Measurements from ENCODE around the gene RNF11.

The RNF11 gene

GRCh38 chr1:51297401-51298321, 61.6 kb downstream of the RNF11 start:
- no peak for DNase-seq

GRCh38 chr1:51298322-51298705, 62.2 kb downstream of the RNF11 start:
- no peak for DNase-seq

GRCh38 chr1:51299185-51299885, 63.3 kb downstream of the RNF11 start:
- DNase-seq = no peak

DNA sequence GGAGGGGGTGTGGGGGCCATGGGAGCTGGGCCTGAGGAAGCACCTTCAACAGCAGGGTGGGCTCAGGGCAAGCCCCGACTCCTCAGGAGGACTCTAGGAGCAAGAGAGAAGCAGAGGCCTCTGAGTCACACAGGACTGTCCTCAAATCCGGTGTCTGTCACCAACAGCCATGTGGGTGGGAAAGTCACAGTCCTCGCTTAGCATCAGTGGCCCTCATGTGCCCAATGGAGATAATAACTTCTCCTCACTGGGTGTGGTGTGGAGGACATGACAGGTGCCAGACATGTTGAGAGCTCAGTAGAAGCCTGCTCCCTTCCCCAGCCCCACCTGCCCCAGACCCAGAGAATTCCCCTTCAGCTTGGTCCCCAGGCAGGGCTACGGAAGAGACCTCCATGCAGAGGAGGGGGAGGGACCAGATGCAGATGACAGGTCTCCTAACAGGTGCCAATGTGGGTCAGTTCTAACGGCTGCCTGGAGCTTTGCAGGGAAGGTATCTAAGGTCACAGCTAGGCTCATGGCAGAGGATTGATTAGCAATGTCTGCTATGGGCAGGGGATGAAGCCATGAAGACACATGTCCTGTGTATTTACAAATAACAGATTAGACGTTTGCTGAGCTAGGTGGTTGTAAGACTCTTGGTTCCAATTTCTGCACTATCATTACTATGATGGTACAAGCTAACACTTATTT, 64.1 kb downstream of the RNF11 start:
- no peak for DNase-seq

GRCh38 chr1:51301152-51301843, 65.2 kb downstream of the RNF11 start:
- DNase-seq = no peak

DNA sequence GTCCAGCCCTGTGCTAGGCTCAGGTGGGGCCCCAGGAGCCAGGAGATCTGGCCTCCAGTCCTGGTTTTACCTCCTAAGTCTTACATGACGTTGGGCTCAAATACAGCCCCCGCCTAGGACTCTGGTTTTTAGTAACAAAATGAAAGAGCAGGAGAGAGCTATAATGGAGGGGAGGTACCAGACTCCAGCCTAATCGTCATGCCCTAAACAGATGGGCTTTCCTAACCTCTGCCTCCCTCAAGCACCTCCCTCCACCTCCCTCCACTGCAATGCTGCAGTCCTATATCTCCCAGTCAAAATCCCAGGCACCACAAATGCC, 65.7 kb downstream of the RNF11 start:
- DNase-seq = no peak

- DNase-seq = no peak
Measured at GRCh38 chr1:51302270-51302669, 66.2 kb downstream of the RNF11 start.

GRCh38 chr1:51302746-51303145, 66.7 kb downstream of the RNF11 start:
- DNase-seq = no peak

DNA sequence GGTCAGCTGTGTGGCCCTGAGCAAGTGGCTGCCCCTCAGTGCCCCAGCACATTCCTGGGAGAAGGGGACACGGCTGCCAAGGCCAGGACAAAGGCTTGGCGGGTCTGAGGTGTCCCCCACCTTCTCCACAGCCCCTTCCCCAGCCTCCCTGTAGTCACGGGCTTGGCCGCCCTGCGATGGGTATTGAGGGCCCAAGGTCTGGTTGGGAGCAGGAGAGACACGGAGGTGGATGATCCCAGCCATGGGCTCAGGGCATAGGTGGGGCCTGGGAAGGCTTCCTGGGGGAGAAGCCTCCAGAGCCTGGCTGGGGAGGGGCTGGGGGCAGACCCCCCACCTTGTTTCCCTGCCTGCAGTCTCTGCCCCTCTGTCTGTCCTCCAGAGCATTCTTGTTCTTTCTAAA, 67.2 kb downstream of the RNF11 start:
- DNase-seq = no peak

DNA sequence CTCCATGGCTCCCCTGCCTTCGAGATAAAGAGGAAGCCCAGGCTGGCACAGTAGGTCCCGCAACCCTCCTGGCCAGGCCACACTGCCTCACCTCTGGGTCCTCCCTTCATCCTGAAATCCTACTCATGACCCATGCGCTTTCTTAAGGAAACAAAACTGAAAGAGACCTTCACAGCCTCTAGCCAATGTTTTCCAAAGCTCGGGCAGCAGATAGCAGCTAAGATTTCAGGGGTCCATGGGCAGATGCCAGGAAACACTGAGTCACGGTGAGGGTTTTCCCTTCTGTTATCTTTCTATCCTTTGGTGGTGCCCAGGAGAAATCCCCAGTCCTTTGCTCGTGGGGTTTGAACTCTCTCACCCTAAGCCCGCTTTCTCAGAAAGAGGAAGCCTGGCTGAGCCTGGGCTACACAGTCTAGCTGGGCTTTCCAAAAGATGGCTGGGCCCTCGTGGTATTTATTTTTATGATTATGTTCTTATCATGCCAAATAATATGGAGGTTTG, 67.7 kb downstream of the RNF11 start:
- DNase-seq = peak in 1 of 2 donors; percentile 40

GRCh38 chr1:51304360-51304759, 68.3 kb downstream of the RNF11 start:
- DNase-seq = no peak

- no peak for DNase-seq
Measured at GRCh38 chr1:51305371-51305823, 69.3 kb downstream of the RNF11 start.

DNA sequence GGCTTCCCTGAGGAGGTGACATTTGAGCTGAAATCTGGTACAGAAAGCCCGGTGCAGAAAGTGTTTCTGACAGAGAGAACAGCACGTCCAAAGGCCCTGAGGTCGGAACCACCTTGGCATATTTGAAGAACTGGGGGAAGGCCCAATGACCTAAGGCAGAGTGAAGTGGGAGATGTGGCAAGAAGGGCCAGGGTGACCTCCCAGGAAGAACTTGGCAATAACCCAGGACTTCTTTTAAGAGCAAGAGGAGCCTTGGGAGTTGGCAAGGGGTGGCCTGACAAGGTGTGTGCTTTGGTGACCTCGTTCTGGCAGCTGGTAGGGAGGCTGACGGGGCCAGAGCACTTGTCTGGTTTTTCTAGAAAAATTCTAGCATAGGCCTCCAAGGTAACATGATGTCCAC, 70.9 kb downstream of the RNF11 start:
- DNase-seq = no peak

GRCh38 chr1:51308636-51309035, 72.6 kb downstream of the RNF11 start:
- DNase-seq = no peak

- no peak for DNase-seq
Measured at GRCh38 chr1:51309291-51309690, 73.2 kb downstream of the RNF11 start.

DNA sequence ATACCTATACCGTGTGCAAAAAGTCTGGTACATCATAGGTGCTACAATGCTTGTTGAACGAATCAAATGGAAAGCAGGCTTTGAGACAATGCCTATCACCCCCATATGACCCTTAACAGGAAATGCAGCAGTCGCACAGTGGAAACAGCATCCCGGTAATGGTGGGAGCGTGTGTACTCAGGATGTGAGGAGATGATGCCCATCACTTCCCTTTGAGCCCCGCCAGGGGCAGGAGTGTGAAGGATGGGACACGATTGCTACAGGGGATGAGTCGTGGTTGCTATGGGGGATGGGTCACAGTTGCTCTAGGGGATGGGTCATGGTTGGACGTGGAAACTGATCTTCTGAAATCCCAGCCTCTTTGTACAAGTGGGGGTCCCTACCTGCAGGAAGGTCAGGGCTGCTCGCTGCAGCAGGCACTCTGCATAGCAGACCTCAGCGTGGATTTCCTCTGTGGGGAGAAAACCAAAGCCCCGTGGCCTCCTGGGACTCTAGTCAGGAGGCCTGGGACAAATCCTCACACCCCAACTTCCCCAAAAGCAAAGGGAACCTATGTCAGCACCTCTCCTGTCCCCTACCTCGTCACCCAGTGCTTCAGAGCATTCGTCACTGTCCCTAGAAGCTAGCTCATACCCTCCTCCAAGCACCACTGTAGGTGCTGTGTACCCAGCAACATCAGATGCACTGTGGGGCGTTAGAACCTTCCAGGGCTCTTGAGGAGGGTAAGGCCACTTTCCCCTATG, 75.0 kb downstream of the RNF11 start:
- no peak for DNase-seq

- DNase-seq = no peak
Measured at GRCh38 chr1:51311826-51312225, 75.8 kb downstream of the RNF11 start.

GRCh38 chr1:51312718-51313117, 76.6 kb downstream of the RNF11 start:
- DNase-seq = no peak

DNA sequence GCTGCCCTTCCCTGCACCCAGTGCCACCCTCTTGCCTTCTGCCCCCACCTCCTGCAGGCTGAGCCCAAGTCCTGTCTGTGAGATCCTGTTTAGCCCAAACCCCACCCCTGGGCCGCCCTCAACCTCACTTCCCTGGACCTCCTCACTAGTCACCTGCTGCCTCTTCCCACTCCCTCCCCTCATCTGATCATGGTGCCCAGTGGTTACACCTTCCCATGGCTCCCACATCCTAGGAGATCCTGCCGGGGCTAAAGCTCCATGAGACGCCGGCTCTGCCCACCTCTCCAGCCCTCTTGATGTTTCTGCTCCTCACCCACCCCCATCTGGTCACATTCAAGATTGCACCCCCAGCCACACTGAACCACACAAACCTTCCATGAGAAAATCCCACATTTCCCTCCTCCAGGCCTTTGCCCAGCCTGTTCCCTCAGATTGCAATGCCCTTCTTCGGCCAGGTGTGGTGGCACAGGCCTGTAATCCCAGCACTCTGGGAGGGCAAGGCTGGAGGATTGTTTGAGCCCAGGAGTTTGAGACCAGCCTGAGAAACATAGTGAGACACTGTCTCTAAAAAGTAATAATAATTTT, 77.3 kb downstream of the RNF11 start:
- DNase-seq = no peak

- no peak for DNase-seq
Measured at GRCh38 chr1:51313961-51314777, 78.1 kb downstream of the RNF11 start.

DNA sequence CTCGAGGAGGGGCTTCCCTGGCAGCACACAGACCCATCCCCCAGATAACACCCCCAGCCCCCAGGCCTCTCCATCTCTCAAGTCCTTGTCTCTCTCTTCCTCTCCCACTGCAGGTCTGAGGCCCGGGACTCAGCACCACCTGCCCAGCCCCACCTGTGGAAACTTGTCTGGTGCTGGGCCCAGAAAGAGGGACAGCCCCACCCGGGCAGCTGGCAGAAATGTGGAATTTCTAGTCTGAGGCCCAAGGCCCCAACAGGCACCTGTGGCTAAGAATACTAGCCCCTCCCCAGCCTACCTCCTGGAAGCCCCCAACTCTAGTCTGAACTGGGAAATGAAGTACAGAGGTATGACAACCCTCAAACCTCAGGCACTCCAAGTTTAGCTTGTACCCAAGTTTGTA, 78.9 kb downstream of the RNF11 start:
- DNase-seq = no peak

Data from stimulated activated CD4-positive, alpha-beta T cell treated with anti-CD3 and anti-CD28 coated beads, Interleukin-2, amount 100 ng/mL, for 24 hours (primary cell).